HG02759 (cell line): ENCODE data around the gene TMEM50B.
A peak's percentile ranks its signal among the peaks of the same experiment; 100 is the strongest.
"Not testable (repeated sequence)": the region's sequence is repeated elsewhere in the genome, so short reads cannot be mapped to it uniquely, and the experiment has no call there.

Source experiments
- ATAC-seq: cut with Tn5 transposase; IDR thresholded peaks from one replicate; pipeline ENCODE4 v1.9.1; 2021; ENCODE audit warnings: mild to moderate bottlenecking, moderate library complexity; ENCODE audit not compliant: unreplicated experiment

The TMEM50B gene

GRCh38 chr21:33432496-33432895, 47.3 kb downstream of the TMEM50B start:
- no peak for ATAC-seq

GRCh38 chr21:33430858-33431257, 48.9 kb downstream of the TMEM50B start:
- ATAC-seq: no peak

GRCh38 chr21:33428669-33429068, 51.1 kb downstream of the TMEM50B start:
- ATAC-seq: no peak

GRCh38 chr21:33427051-33427450, 52.7 kb downstream of the TMEM50B start:
- no peak for ATAC-seq

- no peak for ATAC-seq
Observed at GRCh38 chr21:33425825-33426224, 53.9 kb downstream of the TMEM50B start.

GRCh38 chr21:33424214-33424613, 55.6 kb downstream of the TMEM50B start:
- ATAC-seq: no peak

GRCh38 chr21:33421713-33422393, 57.9 kb downstream of the TMEM50B start:
- no peak for ATAC-seq

- ATAC-seq: no peak
Observed at GRCh38 chr21:33419538-33420123, 60.1 kb downstream of the TMEM50B start.

- no peak for ATAC-seq
Observed at GRCh38 chr21:33418691-33419090, 61.1 kb downstream of the TMEM50B start.

GRCh38 chr21:33414926-33415325, 64.8 kb downstream of the TMEM50B start:
- ATAC-seq: no peak

- no peak for ATAC-seq
Observed at GRCh38 chr21:33414068-33414467, 65.7 kb downstream of the TMEM50B start.

GRCh38 chr21:33412832-33413519, 66.8 kb downstream of the TMEM50B start:
- ATAC-seq: peak; percentile 50

GRCh38 chr21:33412439-33412831, 67.3 kb downstream of the TMEM50B start:
- ATAC-seq: not testable (repeated sequence)

GRCh38 chr21:33411949-33412430, 67.8 kb downstream of the TMEM50B start:
- ATAC-seq: no peak

- no peak for ATAC-seq
Observed at GRCh38 chr21:33406493-33406892, 73.3 kb downstream of the TMEM50B start.

- peak; percentile 29 for ATAC-seq
Observed at GRCh38 chr21:33403786-33404585, 75.8 kb downstream of the TMEM50B start.

GRCh38 chr21:33403128-33403785, 76.5 kb downstream of the TMEM50B start, which contains the start of gene IFNGR2:
Gene IFNGR2, plus strand, starts transcription at chr21:33403413. Its CDS starts 131 bp downstream, at chr21:33403544.
- ATAC-seq: peak; percentile 42

GRCh38 chr21:33402001-33402979, 77.5 kb downstream of the TMEM50B start:
- ATAC-seq: no peak

GRCh38 chr21:33401630-33401992, 78.2 kb downstream of the TMEM50B start:
- no peak for ATAC-seq
